ENCODE data around the gene IFT81.
"Not testable (repeated sequence)": the region's sequence is repeated elsewhere in the genome, so short reads cannot be mapped to it uniquely, and the experiment has no call there.

The IFT81 gene

DNA sequence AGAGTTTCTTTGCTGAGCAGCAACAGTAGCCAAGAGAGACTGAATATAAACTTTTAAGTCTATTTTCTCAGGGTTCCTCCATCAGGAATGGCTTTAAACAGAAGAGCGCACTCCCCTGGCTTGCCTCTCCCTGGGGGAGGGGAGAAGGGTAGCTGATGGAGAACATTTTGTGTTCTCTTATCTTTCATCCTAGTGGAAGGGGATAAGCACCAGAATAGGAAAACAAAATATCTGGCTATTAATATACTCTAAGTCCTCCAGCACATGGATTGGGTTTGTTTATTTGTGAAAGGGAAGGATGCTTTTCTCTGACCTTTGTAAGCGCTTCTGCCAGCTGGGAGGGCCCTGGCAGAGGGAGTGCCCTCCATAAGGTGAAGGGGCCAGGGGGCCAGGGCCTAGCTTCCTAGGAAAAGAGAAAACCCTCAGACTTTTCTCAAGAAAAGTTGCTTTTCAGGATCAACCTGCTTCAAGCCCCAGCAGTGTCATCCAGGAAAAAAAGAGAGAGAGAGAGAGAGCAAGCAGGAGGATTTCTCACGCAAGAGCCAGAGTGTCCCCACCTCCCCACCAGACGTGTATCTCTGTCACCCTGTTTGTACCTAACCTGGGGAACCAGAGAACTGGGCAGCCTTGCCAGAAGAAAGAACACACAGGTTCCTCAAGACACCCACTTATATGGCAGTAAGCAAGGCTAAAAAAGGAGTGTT is 122.6 kb downstream of the IFT81 start:
- H3K4me1 ChIP-seq (ENCODE audit: control insufficient read depth, insufficient read depth, low read length), result peaks cover 1% of the 10 kb centered on the region; the same call in 1 of the 2 replicates
- H3K27ac ChIP-seq (ENCODE audit: low read length), result no peak overlapping the region
- no peaks in the 10 kb centered on the region for H3K9me3 ChIP-seq (ENCODE audit: control insufficient read depth, insufficient read depth, low read length)

GRCh38 chr12:110247340-110248095 is 123.4 kb downstream of the IFT81 start:
- no peak overlapping the region for H3K4me3 ChIP-seq (ENCODE audit: low read length)
- H3K9me3 ChIP-seq (ENCODE audit: control insufficient read depth, insufficient read depth, low read length), result no peaks in the 10 kb centered on the region
- no peaks in the 10 kb centered on the region for H3K27me3 ChIP-seq (ENCODE audit: control insufficient read depth, insufficient read depth, low read length)
- H3K4me1 ChIP-seq (ENCODE audit: control insufficient read depth, insufficient read depth, low read length), result peaks cover 1% of the 10 kb centered on the region; the same call in 1 of the 2 replicates
- no CpG with 5 or more reads among the region's 14 CpGs for WGBS (ENCODE audit: insufficient coverage, insufficient read length)
- H3K36me3 ChIP-seq (ENCODE audit: control insufficient read depth, insufficient read depth, low read length), result no peaks in the 10 kb centered on the region
- DNase-seq (ENCODE audit: low read depth, low spot score), result no peak
- no peak overlapping the region for H3K27ac ChIP-seq (ENCODE audit: low read length)

More for the DNA sequence above, 122.6 kb downstream of the IFT81 start:
- no CpG with 5 or more reads among the region's 4 CpGs for WGBS (ENCODE audit: insufficient coverage, insufficient read length)
- DNase-seq (ENCODE audit: low read depth, low spot score), result no peak
- Histone ChIP-seq H3K4me3 (ENCODE audit: low read length) (no peak overlapping the region), H3K27me3 (ENCODE audit: control insufficient read depth, insufficient read depth, low read length) (no peaks in the 10 kb centered on the region), H3K36me3 (ENCODE audit: control insufficient read depth, insufficient read depth, low read length) (no peaks in the 10 kb centered on the region)

GRCh38 chr12:110248096-110248447 is 123.9 kb downstream of the IFT81 start:
- Histone ChIP-seq H3K9me3 (ENCODE audit: control insufficient read depth, insufficient read depth, low read length) (no peaks in the 10 kb centered on the region), H3K27ac (ENCODE audit: low read length) (no peak overlapping the region), H3K27me3 (ENCODE audit: control insufficient read depth, insufficient read depth, low read length) (no peaks in the 10 kb centered on the region), H3K4me1 (ENCODE audit: control insufficient read depth, insufficient read depth, low read length) (peaks cover 1% of the 10 kb centered on the region; the same call in 1 of the 2 replicates), H3K36me3 (ENCODE audit: control insufficient read depth, insufficient read depth, low read length) (no peaks in the 10 kb centered on the region), H3K4me3 (ENCODE audit: low read length) (no peak overlapping the region)
- WGBS (ENCODE audit: insufficient coverage, insufficient read length), result no CpG with 5 or more reads among the region's 4 CpGs
- DNase-seq (ENCODE audit: low read depth, low spot score), result no peak

DNA sequence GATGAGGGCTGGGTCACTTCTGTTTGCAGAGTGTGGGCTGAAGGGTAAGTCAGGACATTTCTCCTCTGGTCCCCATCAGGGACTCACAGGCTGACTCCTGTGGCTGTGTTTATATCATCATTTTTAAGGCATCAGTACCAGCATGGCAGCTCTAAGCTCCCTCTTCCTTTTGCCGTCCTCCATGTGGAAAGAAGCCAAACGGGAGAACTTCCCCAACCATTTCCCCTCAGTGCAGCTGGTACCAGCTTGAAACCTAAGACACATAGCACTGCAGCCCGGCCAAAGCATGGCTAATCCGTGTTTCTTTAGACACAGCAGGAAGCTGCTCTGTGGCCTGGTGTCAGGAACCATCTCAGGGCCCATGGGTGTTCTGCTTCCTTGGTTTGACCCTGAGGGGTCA is 124.9 kb downstream of the IFT81 start:
- no peak overlapping the region for H3K27ac ChIP-seq (ENCODE audit: low read length)
- peaks cover 1% of the 10 kb centered on the region; the same call in 1 of the 2 replicates for H3K4me1 ChIP-seq (ENCODE audit: control insufficient read depth, insufficient read depth, low read length)
- no peak for DNase-seq (ENCODE audit: low read depth, low spot score)

GRCh38 chr12:110249716-110250225 is 125.6 kb downstream of the IFT81 start:
- Histone ChIP-seq H3K27me3 (ENCODE audit: control insufficient read depth, insufficient read depth, low read length) (no peaks in the 10 kb centered on the region), H3K27ac (ENCODE audit: low read length) (no peak overlapping the region), H3K4me1 (ENCODE audit: control insufficient read depth, insufficient read depth, low read length) (peaks cover 1% of the 10 kb centered on the region; the same call in 1 of the 2 replicates), H3K36me3 (ENCODE audit: control insufficient read depth, insufficient read depth, low read length) (no peaks in the 10 kb centered on the region), H3K4me3 (ENCODE audit: low read length) (no peak overlapping the region), H3K9me3 (ENCODE audit: control insufficient read depth, insufficient read depth, low read length) (no peaks in the 10 kb centered on the region)
- no peak for DNase-seq (ENCODE audit: low read depth, low spot score)
- no CpG with 5 or more reads among the region's 7 CpGs for WGBS (ENCODE audit: insufficient coverage, insufficient read length)

More for the DNA sequence above, 124.9 kb downstream of the IFT81 start:
- H3K36me3 ChIP-seq (ENCODE audit: control insufficient read depth, insufficient read depth, low read length), result no peaks in the 10 kb centered on the region
- H3K4me3 ChIP-seq (ENCODE audit: low read length), result no peak overlapping the region
- H3K27me3 ChIP-seq (ENCODE audit: control insufficient read depth, insufficient read depth, low read length), result no peaks in the 10 kb centered on the region
- WGBS (ENCODE audit: insufficient coverage, insufficient read length), result no CpG with 5 or more reads among the region's 4 CpGs
- H3K9me3 ChIP-seq (ENCODE audit: control insufficient read depth, insufficient read depth, low read length), result no peaks in the 10 kb centered on the region

- Histone ChIP-seq H3K4me1 (ENCODE audit: control insufficient read depth, insufficient read depth, low read length) (no peaks in the 10 kb centered on the region), H3K9me3 (ENCODE audit: control insufficient read depth, insufficient read depth, low read length) (no peaks in the 10 kb centered on the region), H3K4me3 (ENCODE audit: low read length) (no peak overlapping the region), H3K36me3 (ENCODE audit: control insufficient read depth, insufficient read depth, low read length) (no peaks in the 10 kb centered on the region), H3K27ac (ENCODE audit: low read length) (no peak overlapping the region), H3K27me3 (ENCODE audit: control insufficient read depth, insufficient read depth, low read length) (no peaks in the 10 kb centered on the region)
- WGBS (ENCODE audit: insufficient coverage, insufficient read length), result no CpG with 5 or more reads among the region's 7 CpGs
- DNase-seq (ENCODE audit: low read depth, low spot score), result no peak
These were observed 127.2 kb downstream of the IFT81 start for GRCh38 chr12:110251381-110251780.

GRCh38 chr12:110252716-110253115 is 128.6 kb downstream of the IFT81 start:
- Histone ChIP-seq H3K4me3 (ENCODE audit: low read length) (no peak overlapping the region), H3K27ac (ENCODE audit: low read length) (no peak overlapping the region), H3K4me1 (ENCODE audit: control insufficient read depth, insufficient read depth, low read length) (no peaks in the 10 kb centered on the region), H3K27me3 (ENCODE audit: control insufficient read depth, insufficient read depth, low read length) (no peaks in the 10 kb centered on the region), H3K36me3 (ENCODE audit: control insufficient read depth, insufficient read depth, low read length) (no peaks in the 10 kb centered on the region), H3K9me3 (ENCODE audit: control insufficient read depth, insufficient read depth, low read length) (no peaks in the 10 kb centered on the region)
- no peak for DNase-seq (ENCODE audit: low read depth, low spot score)
- no CpG with 5 or more reads among the region's 9 CpGs for WGBS (ENCODE audit: insufficient coverage, insufficient read length)

DNA sequence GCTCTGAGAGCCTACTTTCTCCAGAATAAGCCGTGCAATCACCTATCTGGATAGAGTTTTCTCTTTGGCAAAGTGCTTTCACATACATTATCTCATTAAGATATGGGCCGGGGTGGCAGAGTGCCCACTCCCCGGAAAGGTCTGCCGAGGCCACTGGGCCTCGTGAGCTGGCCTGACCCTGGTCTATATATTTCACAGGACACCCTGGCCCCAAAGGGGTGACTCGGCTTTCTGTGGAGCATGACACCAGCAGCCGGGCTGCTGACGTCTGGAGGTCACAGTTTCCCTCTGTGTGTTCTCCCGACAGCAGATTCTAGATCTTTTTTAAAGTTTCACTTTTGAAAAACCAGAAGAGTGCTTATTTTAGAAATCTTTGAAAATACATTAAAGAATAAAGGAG is 129.0 kb downstream of the IFT81 start:
- Histone ChIP-seq H3K9me3 (ENCODE audit: control insufficient read depth, insufficient read depth, low read length) (no peaks in the 10 kb centered on the region), H3K27me3 (ENCODE audit: control insufficient read depth, insufficient read depth, low read length) (no peaks in the 10 kb centered on the region), H3K4me3 (ENCODE audit: low read length) (no peak overlapping the region), H3K4me1 (ENCODE audit: control insufficient read depth, insufficient read depth, low read length) (no peaks in the 10 kb centered on the region), H3K27ac (ENCODE audit: low read length) (no peak overlapping the region), H3K36me3 (ENCODE audit: control insufficient read depth, insufficient read depth, low read length) (no peaks in the 10 kb centered on the region)
- no CpG with 5 or more reads among the region's 9 CpGs for WGBS (ENCODE audit: insufficient coverage, insufficient read length)
- DNase-seq (ENCODE audit: low read depth, low spot score), result no peak

- no peak for DNase-seq (ENCODE audit: low read depth, low spot score)
These were observed 130.9 kb downstream of the IFT81 start for GRCh38 chr12:110254971-110255540.

GRCh38 chr12:110255890-110256456 is 131.8 kb downstream of the IFT81 start:
- not testable (repeated sequence) for H3K4me3 ChIP-seq (ENCODE audit: low read length); DNase-seq (ENCODE audit: low read depth, low spot score); H3K4me1 ChIP-seq (ENCODE audit: control insufficient read depth, insufficient read depth, low read length); H3K27ac ChIP-seq (ENCODE audit: low read length); H3K9me3 ChIP-seq (ENCODE audit: control insufficient read depth, insufficient read depth, low read length); H3K27me3 ChIP-seq (ENCODE audit: control insufficient read depth, insufficient read depth, low read length); H3K36me3 ChIP-seq (ENCODE audit: control insufficient read depth, insufficient read depth, low read length)
- no CpG with 5 or more reads among the region's 11 CpGs for WGBS (ENCODE audit: insufficient coverage, insufficient read length)

More at GRCh38 chr12:110254971-110255540, 130.9 kb downstream of the IFT81 start:
- H3K36me3 ChIP-seq (ENCODE audit: control insufficient read depth, insufficient read depth, low read length), result no peaks in the 10 kb centered on the region
- no peak overlapping the region for H3K4me3 ChIP-seq (ENCODE audit: low read length)
- H3K9me3 ChIP-seq (ENCODE audit: control insufficient read depth, insufficient read depth, low read length), result no peaks in the 10 kb centered on the region
- no CpG with 5 or more reads among the region's 6 CpGs for WGBS (ENCODE audit: insufficient coverage, insufficient read length)
- no peak overlapping the region for H3K27ac ChIP-seq (ENCODE audit: low read length)
- no peaks in the 10 kb centered on the region for H3K4me1 ChIP-seq (ENCODE audit: control insufficient read depth, insufficient read depth, low read length)
- H3K27me3 ChIP-seq (ENCODE audit: control insufficient read depth, insufficient read depth, low read length), result no peaks in the 10 kb centered on the region

Data from iPS DF 6.9 (cell line).